ENCODE measurements around the gene KAZN.
A peak's percentile ranks its signal among the peaks of the same experiment; 100 is the strongest.
"Not testable (repeated sequence)": the region's sequence is repeated elsewhere in the genome, so short reads cannot be mapped to it uniquely, and the experiment has no call there.

KAZN gene

GRCh38 chr1:15115542-15116330, 517.3 kb downstream of the KAZN start:
- no peak for DNase-seq (ENCODE audit: low read depth in 1 of 2, low spot score in 1 of 2)

- DNase-seq (ENCODE audit: low read depth in 1 of 2, low spot score in 1 of 2): no peak
Measured at GRCh38 chr1:15116966-15117365, 518.5 kb downstream of the KAZN start.

DNA sequence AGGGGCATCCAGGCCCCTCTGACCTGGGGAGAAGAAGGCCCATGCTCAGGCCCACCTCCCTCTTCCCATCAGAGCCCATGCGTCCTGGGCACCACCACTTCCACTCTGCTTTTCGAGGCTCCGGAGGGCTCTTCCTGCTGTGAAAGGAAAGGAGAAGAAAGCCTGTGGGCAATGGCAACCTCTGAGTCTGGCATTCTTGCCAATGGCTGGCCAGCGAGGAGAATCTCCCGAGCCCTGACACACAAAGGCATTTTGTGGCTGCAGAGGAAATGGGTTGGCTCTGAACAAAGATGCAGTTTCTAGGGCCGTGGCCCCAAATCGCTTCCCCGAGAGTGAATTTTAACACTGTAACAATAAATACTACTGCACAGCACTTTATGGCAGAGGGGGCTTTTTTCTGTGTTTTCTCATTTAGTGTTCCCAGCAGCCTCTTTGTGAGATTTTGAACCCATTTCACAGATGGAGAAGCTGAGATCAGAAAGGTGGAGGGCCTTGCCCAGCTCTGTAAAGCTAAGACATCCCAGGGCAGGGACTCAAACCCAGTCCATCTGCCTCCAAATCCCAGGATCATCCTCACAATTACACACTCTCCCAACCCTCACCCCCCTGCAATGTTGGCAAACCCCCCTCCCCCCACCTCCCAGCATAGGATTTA, 519.3 kb downstream of the KAZN start:
- DNase-seq (ENCODE audit: low read depth in 1 of 2, low spot score in 1 of 2): no peak

GRCh38 chr1:15118579-15118978, 520.1 kb downstream of the KAZN start:
- DNase-seq (ENCODE audit: low read depth in 1 of 2, low spot score in 1 of 2): no peak

- no peak for DNase-seq (ENCODE audit: low read depth in 1 of 2, low spot score in 1 of 2)
Measured at GRCh38 chr1:15120251-15120945, 521.9 kb downstream of the KAZN start.

DNA sequence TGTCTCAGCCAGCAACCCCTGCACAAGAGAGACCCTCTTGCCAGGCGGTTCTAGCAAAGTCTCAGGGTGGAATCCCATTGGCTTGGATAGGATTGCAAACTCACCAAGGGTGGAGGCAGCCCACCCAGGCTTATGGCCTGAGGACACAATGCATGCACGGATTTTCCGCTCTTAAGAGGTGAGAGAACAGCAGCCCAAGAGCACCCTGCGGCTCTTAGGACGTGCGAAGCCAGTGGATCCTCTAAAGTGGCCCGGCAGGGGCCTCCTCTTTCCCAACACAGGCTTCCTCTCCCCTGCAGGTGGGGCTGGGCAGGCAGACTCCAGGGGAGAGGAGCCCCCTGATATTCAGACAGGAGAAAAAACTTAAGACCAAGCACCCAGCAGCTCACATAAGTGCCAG, 523.8 kb downstream of the KAZN start:
- DNase-seq (ENCODE audit: low read depth in 1 of 2, low spot score in 1 of 2): no peak

DNA sequence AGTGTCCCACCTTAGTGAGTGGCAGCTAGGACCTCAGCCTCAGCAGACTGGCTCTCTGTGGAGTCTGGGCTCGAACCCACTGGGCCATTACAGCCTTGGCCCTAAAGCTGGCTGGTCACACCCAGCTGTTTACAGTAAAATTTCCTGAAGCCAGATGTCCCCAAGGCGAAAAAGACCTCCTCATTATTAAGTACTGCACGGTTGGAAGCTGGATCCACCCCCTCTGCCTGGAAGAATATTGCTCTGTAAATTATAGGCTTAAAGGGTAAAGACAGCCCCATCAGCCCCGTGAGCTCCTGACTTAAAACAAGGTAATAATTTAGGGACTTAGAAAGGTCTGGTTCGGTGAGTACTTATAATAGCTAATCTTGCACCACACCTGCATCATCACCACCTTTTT, 524.8 kb downstream of the KAZN start:
- DNase-seq (ENCODE audit: low read depth in 1 of 2, low spot score in 1 of 2): no peak

- no peak for DNase-seq (ENCODE audit: low read depth in 1 of 2, low spot score in 1 of 2)
Measured at GRCh38 chr1:15123925-15124324, 525.4 kb downstream of the KAZN start.

- DNase-seq (ENCODE audit: low read depth in 1 of 2, low spot score in 1 of 2): no peak
Measured at GRCh38 chr1:15124362-15125100, 526.0 kb downstream of the KAZN start.

DNA sequence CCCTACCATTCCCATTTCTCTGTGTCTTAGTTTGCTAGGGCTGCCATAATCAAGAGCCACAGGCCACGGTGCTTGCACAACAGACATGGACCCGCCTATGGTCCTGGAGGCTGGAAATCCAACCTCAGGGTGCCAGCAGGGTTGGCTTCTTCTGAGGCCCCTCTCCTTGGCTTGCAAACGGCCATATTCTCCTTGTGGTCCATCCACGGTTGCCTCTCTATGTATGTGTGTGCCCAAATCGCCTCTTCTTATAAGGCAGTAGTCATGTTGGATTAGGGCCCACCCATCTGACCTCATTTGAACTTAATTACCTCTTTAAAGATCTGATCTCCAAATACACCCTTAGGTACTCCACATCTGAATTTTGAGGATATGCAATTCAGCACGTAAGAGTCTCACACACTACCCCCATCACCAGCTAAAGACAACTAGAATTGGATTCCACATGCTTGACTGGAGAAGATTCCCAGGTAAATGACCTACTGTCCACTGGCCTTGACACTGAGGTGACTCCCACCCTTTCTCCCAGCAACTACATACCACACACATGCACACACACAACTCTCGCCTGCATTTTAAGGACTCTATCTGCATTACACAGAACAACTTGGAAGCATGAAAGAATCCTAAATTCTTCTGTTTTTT, 526.7 kb downstream of the KAZN start:
- no peak for DNase-seq (ENCODE audit: low read depth in 1 of 2, low spot score in 1 of 2)

GRCh38 chr1:15128077-15128476, 529.6 kb downstream of the KAZN start:
- DNase-seq (ENCODE audit: low read depth in 1 of 2, low spot score in 1 of 2): no peak

DNA sequence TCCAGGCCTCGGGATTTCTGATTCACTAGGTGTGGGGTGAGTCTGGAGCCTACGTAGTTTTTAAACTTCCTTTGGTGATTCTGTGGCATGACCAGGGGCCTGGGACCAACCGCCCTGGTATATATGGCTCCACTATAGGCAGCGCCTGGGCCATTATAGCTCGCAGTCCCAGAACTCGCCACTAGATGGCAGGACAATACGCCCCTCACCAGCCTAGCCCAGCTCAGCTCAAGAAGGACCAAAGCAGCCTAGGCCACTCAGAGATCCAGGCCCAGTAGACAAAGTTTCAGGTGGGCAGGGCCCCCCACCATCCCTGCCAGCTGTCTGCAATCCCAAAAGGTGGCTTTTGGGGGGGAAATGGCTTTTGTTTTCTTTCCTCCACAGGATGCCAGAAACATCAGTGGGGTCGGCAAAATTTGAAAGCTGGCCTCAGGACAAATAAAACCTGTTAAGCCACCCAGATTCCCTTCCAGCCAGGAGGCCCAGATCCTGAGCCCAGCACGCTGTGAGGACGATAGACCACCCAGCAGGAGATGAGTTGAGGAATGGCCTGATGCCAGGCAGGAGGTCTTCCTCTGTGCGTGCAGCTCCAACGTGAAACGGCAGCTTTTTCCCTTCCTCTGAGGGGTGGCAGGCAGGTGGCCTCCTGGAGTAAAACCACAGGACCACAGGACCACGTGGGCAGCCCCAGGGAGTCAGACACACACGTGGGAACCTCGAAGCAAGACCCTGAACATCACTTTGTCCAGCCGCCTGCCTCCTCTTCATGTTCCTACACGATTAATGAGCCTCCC, 530.2 kb downstream of the KAZN start:
- DNase-seq (ENCODE audit: low read depth in 1 of 2, low spot score in 1 of 2): peak; percentile 27 to 64

GRCh38 chr1:15129944-15130343, 531.5 kb downstream of the KAZN start:
- DNase-seq (ENCODE audit: low read depth in 1 of 2, low spot score in 1 of 2): no peak

DNA sequence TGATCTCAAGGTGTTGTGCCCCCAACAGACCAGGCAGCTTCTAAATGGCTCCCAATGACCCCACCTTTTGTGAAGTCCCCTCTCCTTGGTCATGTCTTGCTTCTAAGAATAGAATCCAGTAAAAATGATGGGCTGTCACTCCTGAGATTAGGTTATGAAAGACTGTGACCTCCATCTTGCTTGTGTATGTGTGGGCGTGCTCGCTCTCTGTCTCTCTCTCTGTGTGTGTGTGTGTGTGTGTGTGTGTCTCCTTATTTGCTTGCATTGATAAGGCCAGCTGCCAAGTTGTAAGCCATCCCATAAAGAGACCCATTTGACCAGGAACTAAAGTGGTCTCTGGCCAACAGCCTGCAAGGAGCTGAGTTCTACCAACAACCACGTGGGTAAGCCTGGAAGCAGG, 532.1 kb downstream of the KAZN start:
- DNase-seq (ENCODE audit: low read depth in 1 of 2, low spot score in 1 of 2): no peak

DNA sequence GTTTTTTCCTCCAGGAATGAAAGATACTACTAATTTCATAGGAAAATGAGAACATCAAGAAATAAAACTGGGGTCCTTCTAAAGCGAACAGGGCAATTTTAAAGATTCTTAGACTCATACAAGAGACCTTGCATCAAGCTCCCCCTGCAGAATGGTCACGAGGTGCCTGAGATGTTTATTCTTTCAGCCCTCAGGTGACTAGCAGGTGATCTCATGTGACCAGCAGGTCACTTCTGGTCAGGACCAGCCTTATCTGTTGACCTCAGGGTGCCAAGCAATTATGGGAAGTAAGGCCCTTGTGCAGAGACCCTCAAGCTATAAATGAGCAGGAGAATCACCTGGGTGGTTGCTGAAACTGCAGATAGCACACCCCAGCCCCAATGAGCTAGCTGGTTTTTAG, 534.5 kb downstream of the KAZN start:
- DNase-seq (ENCODE audit: low read depth in 1 of 2, low spot score in 1 of 2): no peak

- DNase-seq (ENCODE audit: low read depth in 1 of 2, low spot score in 1 of 2): no peak
Measured at GRCh38 chr1:15134285-15134684, 535.8 kb downstream of the KAZN start.

DNA sequence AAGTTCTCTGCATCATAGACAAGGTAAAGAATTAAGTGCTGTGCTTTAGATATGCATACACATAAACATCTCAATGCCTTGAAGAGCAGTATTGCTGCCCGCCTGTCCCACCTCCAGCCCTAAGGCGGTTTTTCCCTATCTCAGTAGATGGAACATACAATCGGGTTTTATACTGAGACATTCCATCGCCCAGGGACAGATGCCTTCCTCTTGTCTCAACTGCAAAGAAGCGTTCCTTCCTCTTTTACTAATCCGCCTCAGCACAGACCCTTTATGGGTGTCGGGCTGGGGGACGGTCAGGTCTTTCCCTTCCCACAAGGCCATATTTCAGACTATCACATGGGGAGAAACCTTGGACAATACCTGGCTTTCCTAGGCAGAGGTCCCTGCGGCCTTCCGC, 537.1 kb downstream of the KAZN start:
- not testable (repeated sequence) for DNase-seq (ENCODE audit: low read depth in 1 of 2, low spot score in 1 of 2)

- DNase-seq (ENCODE audit: low read depth in 1 of 2, low spot score in 1 of 2): no peak
Measured at GRCh38 chr1:15137809-15138208, 539.3 kb downstream of the KAZN start.

- DNase-seq (ENCODE audit: low read depth in 1 of 2, low spot score in 1 of 2): no peak
Measured at GRCh38 chr1:15139654-15140350, 541.3 kb downstream of the KAZN start.
